OCI-M2 (cell line): ENCODE results near the gene PHF21B.

ENCODE experiments used
- DNase-seq: peaks from one replicate; lab custom pipeline; 2025; ENCODE audit not compliant: unreplicated experiment; lab: John Stamatoyannopoulos, UW

PHF21B gene

DNA sequence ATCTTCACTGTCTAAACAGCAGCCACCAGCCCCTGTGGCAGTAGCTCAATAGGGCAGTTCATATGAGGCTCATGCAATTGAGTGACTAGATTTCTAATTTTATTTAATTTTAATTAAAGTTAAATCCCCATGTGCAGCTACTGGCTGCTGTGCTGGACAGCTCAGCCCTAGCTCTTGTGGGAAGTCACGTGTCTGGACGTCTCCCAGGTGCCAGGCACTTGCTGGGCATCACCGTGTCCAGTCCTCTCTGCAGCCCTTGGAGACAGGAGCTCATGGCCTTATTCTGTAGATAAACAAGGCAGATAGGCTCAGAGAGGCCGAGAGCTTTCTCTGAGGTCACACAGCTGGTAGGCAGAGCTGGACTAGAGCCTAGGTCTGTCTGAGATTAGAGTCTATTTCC, 162.4 kb downstream of the PHF21B start:
- no peak for DNase-seq

- DNase-seq, result no peak
Observed at GRCh38 chr22:44846726-44847275, 163.0 kb downstream of the PHF21B start.

DNA sequence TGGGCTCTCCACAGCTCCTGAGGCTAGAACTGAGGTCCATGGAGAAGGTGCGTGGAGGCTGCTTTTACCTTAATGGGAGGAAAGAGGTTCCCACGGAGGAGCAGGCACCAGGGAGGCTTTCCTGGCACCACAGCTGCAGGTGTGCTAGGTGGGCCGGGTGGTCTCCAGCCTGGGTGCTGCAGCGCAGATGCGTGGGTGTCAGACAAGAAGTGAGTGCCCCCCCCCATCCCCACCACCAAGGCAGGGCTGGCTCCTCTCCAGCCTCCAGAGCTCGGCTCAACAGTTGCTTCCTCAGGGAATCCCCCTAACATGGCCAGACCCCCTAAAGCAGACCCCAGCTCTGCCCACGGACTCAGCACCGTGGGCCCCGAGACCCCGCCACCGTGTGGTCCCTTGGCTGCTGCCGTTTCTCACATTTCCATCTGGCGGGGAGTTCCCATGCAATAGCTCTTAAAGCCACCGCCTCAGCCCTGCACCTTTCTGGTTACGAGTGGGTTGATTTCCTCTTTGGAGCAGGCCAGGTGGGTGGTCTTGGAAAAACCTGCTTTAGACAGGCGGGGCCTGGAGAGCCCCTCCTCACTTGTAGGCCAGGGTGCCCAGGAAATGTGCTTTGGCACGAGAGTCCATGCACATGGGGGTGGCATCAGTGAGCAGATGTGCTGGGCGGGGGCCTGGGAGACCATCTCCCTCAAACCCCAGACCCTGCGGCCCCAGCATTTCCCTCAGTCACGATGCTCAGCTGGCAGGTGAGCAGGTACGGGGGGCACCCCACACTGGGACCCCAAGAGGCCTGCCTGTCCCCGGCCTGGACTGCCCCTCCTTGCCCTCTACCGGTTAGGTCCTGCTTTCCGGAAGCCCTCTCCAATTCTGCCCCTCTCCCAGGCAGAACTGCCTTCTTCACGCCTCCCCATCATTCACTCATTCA, 163.7 kb downstream of the PHF21B start:
- no peak for DNase-seq

- DNase-seq, result no peak
Observed at GRCh38 chr22:44845191-44845590, 164.6 kb downstream of the PHF21B start.

GRCh38 chr22:44842417-44842816, 167.4 kb downstream of the PHF21B start:
- no peak for DNase-seq

GRCh38 chr22:44840611-44841322, 169.0 kb downstream of the PHF21B start:
- no peak for DNase-seq

GRCh38 chr22:44839721-44840120, 170.1 kb downstream of the PHF21B start:
- no peak for DNase-seq

DNA sequence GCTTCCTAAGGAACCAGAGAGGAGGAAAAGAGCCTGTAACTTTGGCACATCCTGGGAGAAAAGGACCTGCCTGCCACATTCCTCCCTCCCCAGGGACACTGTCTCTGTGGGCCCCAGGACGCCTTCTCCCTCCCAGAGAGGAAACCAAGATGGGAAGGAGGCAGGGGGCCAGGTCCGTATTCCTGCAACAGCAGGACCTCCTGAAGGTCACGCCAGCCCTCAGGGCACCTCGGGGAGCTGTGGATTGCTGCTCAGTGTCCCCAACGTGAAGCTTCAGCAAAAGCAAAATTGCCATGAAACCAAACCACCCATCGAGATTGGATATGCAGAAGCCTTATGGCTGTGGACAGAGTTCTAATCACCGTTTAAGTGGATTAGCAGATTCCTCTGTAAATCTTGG, 170.7 kb downstream of the PHF21B start:
- DNase-seq, result no peak

- DNase-seq, result no peak
Observed at GRCh38 chr22:44838316-44839016, 171.3 kb downstream of the PHF21B start.

DNA sequence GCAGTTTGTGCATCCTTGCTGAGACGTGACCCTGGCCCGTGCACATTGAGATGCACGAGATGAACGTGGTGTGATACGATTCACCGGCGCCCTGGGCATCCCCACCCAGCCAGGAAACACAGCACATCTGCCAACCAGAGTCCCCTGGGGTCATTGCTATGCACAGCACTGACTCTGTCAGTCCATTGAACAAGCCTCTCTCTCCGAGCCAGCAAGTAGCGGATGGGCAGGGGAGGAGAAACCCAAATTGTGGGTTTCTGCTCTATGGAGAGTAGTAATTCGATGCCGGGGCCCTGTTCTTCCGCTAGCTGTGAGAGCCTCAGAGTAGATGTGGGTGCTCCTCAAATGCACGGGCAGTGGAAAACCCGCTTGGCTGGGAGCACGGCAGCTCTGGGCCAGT, 172.3 kb downstream of the PHF21B start:
- DNase-seq, result no peak

- DNase-seq, result no peak
Observed at GRCh38 chr22:44834065-44834464, 175.7 kb downstream of the PHF21B start.

DNA sequence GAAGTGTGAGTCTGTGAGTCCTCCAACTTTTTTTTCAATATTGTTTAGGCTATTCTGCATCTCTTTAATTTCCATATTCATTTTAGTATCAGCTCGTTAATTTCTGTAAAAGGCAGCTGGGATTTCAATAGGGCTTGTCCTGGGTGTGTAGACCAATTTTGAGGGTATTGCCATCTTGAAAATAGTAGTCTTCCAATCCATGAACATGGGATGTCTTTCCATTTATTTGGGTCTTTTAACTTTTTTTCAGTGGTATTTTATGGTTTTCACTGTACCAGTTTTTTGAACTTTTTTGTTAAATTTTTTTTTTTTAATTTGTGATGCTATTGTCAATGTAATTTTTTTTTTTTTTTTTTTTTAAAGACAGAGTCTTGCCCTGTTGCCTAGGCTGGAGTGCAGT, 177.9 kb downstream of the PHF21B start:
- DNase-seq, result no peak
